SK-N-SH (cell line): Measurements from ENCODE around the gene ATG16L2.

Experiments
- CTCF ChIP-seq: fragments of 200-600 bp; sonication (generic); IDR thresholded peaks from 2 replicates; pipeline ENCODE4 v1.6.1; 2017; ENCODE audit warnings: antibody characterized with exemption, mild to moderate bottlenecking, moderate library complexity
- EZH2phosphoT487 ChIP-seq: fragments of 200-600 bp; sonication (generic); IDR thresholded peaks from 2 replicates; pipeline ENCODE4 v1.6.1; 2017; ENCODE audit warnings: low read depth, mixed run types, mild to moderate bottlenecking, antibody characterized with exemption, moderate library complexity, borderline replicate concordance
- FOXM1 ChIP-seq: IDR thresholded peaks from 2 replicates; pipeline ENCODE4 v1.4.0; 2012; ENCODE audit warnings: low read depth, mild to moderate bottlenecking
- GABPA ChIP-seq: IDR thresholded peaks from 2 replicates; pipeline ENCODE4 v1.4.0; 2012; ENCODE audit warnings: low read depth, mild to moderate bottlenecking
- GATA2 ChIP-seq: sonication (generic); formaldehyde crosslinking; IDR thresholded peaks from 2 replicates; pipeline ENCODE4 v1.5.0; 2020; ENCODE audit warnings: mild to moderate bottlenecking, missing genetic modification reagents
- SIN3A ChIP-seq: IDR thresholded peaks from 2 replicates; pipeline ENCODE4 v1.6.1; 2012; ENCODE audit warnings: low read depth, mild to moderate bottlenecking, low read length, moderate library complexity, borderline replicate concordance
- TAF1 ChIP-seq: IDR thresholded peaks from 2 replicates; pipeline ENCODE4 v1.6.1; 2012; ENCODE audit warnings: low read depth, mild to moderate bottlenecking, low read length, moderate library complexity, borderline replicate concordance

GRCh38 chr11:72807021-72807693 is 7.1 kb upstream of the ATG16L2 start:
- no peak for TF ChIP-seq CTCF
- TF ChIP-seq FOXM1: no peak
- TF ChIP-seq GATA2: no peak
- no peak for TF ChIP-seq SIN3A
- no peak for TF ChIP-seq EZH2phosphoT487
- TF ChIP-seq TAF1: no peak
- TF ChIP-seq GABPA: no peak
